GM06990 (cell line): ENCODE data around the gene TPPP2.

ENCODE experiments used
- DNase-seq: peaks from one replicate; pipeline ENCODE4 v3.0.0-alpha.2; 2011; ENCODE audit not compliant: insufficient read length; ENCODE audit errors: extremely low read depth
- H3K27me3 ChIP-seq: replicated peaks from 2 replicates; pipeline ENCODE4 v1.6.0; 2011; ENCODE audit warnings: low read length; ENCODE audit not compliant: control insufficient read depth, insufficient read depth
- H3K36me3 ChIP-seq: 2 replicates; pipeline ENCODE4 v1.5.1; 2011; ENCODE audit warnings: low read length; ENCODE audit not compliant: control insufficient read depth, insufficient read depth
- H3K4me3 ChIP-seq: replicated peaks from 2 replicates; pipeline ENCODE4 v1.5.1; 2011; ENCODE audit warnings: low read depth, mild to moderate bottlenecking, control low read depth, low read length
- CTCF ChIP-seq: IDR thresholded peaks from 2 replicates; pipeline ENCODE4 v1.5.1; 2011; ENCODE audit warnings: low read length, control low read depth, mild to moderate bottlenecking, inconsistent platforms; ENCODE audit not compliant: insufficient read depth, poor library complexity, severe bottlenecking

Gene TPPP2

GRCh38 chr14:21072031-21072473, 42.0 kb downstream of the TPPP2 start:
- no peak for TF ChIP-seq CTCF
- peak overlapping the region; percentile 39; the same call in 1 of the 2 replicates for H3K4me3 ChIP-seq
- no peaks in the 10 kb centered on the region for H3K36me3 ChIP-seq
- H3K27me3 ChIP-seq = peaks cover 5% of the 10 kb centered on the region
- no peak for DNase-seq

- DNase-seq = no peak
- Histone ChIP-seq H3K27me3 (peaks cover 5% of the 10 kb centered on the region), H3K4me3 (no peak overlapping the region), H3K36me3 (no peaks in the 10 kb centered on the region)
- TF ChIP-seq CTCF = no peak
Measured at GRCh38 chr14:21072781-21073339, 42.8 kb downstream of the TPPP2 start.

- no peak for TF ChIP-seq CTCF
- Histone ChIP-seq H3K4me3 (no peak overlapping the region), H3K36me3 (no peaks in the 10 kb centered on the region), H3K27me3 (peaks cover 2% of the 10 kb centered on the region)
- DNase-seq = no peak
Measured at GRCh38 chr14:21073921-21074320, 43.9 kb downstream of the TPPP2 start.

- no peak for TF ChIP-seq CTCF
- no peak for DNase-seq
- peaks cover 2% of the 10 kb centered on the region for H3K27me3 ChIP-seq
- H3K36me3 ChIP-seq = no peaks in the 10 kb centered on the region
- H3K4me3 ChIP-seq = no peak overlapping the region
Measured at GRCh38 chr14:21074398-21075272, 44.6 kb downstream of the TPPP2 start.

- DNase-seq = no peak
- no peak overlapping the region for H3K4me3 ChIP-seq
- no peak for TF ChIP-seq CTCF
- no peaks in the 10 kb centered on the region for H3K36me3 ChIP-seq
- H3K27me3 ChIP-seq = peaks cover 2% of the 10 kb centered on the region
Measured at GRCh38 chr14:21075719-21076437, 45.9 kb downstream of the TPPP2 start.
